ENCODE measurements around the gene C11orf86. TPM values are rescaled to one million over a fixed set of nuclear protein-coding genes. Genes with fewer than 3 reads are reported as not detected.

C11orf86 gene
- total RNA-seq, 1 experiment from 2014 or later: not detected

DNA sequence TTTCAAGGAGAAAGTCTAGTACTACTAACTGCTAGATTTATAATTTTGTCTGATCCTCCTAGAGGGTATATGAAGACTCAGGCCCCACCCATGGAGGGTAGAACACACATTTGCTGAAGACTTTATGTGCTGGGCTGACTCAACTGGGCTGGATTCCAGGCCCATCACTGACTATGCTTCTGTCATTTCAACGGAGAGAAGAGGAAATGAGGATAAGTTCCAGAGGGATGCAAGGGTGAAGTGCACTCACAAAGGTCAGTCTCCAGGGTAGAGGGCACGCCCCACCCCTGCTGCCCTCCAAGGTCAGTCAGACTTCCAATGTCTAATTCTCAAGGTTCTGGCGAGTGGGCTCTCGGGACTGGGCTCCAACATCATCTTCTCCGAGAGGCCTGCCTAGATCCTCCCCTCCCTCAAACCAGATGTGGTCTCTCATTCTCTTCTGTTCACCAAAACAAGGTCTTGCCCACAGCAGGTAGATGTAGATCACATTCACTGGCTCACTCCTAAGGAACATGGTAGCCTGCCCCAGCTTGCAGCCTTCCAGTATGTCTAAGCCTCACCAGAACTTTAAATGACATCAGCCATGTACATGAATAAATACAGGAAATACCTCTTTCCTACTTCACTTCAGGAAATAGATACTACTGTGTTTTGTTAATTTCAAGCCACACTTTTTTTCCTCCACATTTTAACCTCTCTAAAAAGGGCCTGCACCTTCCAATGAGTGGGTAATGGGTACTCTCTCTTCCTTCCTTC is 7.3 kb upstream of the C11orf86 start:
- Histone ChIP-seq H3K36me3 (ENCODE audit: insufficient read depth, low read length, poor library complexity, severe bottlenecking) (no peaks in the 10 kb centered on the region), H3K4me1 (ENCODE audit: insufficient read depth, low read length, poor library complexity, severe bottlenecking) (no peaks in the 10 kb centered on the region), H3K4me3 (ENCODE audit: low read depth, low read length, poor library complexity, severe bottlenecking) (no peak overlapping the region), H3K9me3 (ENCODE audit: low read depth, low read length, poor library complexity, severe bottlenecking) (no peaks in the 10 kb centered on the region), H3K27ac (ENCODE audit: low read depth, low read length, poor library complexity, severe bottlenecking) (no peak overlapping the region), H3K27me3 (replicated peaks; ENCODE audit: insufficient read depth, low read depth, low read length, poor library complexity) (no peaks in the 10 kb centered on the region)
- ChIA-PET POLR2A (ENCODE audit: low non-redundant PET) (no interaction called here), CTCF (no interaction called here)
- intact Hi-C loops (cut with micrococcal nuclease; ENCODE audit: unreplicated experiment): no loop called here
- no TSS peak for BruUV-seq (replicated peaks)
- DNase-seq (ENCODE audit: low spot score): peak; percentile 60
- TF ChIP-seq EZH2 (IDR thresholded peaks at IDR 0.05; ENCODE audit: borderline replicate concordance, low read depth, low read length, poor library complexity, severe bottlenecking): no peak
- TF ChIP-seq, protein P1, sequence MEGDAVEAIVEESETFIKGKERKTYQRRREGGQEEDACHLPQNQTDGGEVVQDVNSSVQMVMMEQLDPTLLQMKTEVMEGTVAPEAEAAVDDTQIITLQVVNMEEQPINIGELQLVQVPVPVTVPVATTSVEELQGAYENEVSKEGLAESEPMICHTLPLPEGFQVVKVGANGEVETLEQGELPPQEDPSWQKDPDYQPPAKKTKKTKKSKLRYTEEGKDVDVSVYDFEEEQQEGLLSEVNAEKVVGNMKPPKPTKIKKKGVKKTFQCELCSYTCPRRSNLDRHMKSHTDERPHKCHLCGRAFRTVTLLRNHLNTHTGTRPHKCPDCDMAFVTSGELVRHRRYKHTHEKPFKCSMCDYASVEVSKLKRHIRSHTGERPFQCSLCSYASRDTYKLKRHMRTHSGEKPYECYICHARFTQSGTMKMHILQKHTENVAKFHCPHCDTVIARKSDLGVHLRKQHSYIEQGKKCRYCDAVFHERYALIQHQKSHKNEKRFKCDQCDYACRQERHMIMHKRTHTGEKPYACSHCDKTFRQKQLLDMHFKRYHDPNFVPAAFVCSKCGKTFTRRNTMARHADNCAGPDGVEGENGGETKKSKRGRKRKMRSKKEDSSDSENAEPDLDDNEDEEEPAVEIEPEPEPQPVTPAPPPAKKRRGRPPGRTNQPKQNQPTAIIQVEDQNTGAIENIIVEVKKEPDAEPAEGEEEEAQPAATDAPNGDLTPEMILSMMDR (conservative IDR thresholded peaks at IDR 0.05; ENCODE audit: low read depth, low read length): no peak

DNA sequence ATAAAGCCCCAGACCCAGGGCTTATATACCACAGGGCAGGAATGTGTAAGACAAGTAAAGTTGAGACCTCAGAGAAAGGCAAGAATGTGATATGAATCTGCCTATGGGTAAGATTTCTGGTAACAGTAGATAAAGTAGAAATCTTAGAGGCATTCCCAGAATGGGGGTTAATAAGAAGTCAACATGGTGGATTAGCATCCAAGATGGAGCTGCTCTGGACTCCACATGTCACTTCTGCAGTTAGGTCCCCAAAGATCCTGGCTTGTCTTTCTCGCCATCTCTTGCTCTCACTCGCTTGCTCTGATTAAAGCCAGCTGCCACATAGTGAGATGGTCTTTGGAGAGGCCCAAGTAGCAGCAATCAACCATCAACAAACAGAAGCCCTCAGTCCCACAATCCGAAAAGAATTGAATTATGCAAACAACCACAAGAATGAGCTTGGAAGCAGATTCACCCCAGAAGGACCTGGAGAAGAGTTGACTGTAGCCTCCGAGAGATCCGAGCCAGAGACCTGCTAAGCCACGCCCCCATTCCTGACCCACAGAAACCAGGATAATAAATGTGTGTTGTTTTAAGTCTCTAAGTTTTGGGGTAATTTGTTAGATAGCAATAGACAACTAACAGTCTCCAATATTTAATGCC is 5.4 kb upstream of the C11orf86 start:
- CTCF ChIA-PET: no interaction called here
- H3K27ac ChIP-seq (ENCODE audit: low read depth, low read length, poor library complexity, severe bottlenecking): no peak overlapping the region
- no peak for DNase-seq (ENCODE audit: low spot score)

DNA sequence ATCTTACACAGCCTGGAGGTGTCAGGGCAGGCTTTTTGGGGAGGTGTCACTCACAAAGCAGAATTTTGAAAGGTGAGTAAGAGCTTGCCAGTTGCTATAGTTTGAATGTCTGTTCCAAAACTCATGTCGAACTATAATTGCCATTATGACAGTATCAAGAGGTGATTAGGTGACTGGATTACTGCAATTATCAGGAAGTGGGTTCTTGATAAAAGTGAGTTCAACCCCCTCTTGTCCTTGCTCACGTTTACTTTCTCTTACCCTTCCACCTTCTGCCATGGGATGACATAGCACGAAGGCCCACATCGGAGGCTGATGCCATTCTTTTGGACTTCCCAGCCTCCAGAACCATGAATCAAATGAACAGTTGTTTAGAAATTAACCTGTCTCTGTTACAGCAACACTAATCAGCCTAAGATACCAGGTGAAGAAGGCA is 4.7 kb upstream of the C11orf86 start:
- no peak overlapping the region for H3K4me3 ChIP-seq (ENCODE audit: low read depth, low read length, poor library complexity, severe bottlenecking)
- H3K27ac ChIP-seq (ENCODE audit: low read depth, low read length, poor library complexity, severe bottlenecking): no peak overlapping the region
- no peak for DNase-seq (ENCODE audit: low spot score)
- H3K4me1 ChIP-seq (ENCODE audit: insufficient read depth, low read length, poor library complexity, severe bottlenecking): no peaks in the 10 kb centered on the region
- ChIA-PET CTCF (no interaction called here), POLR2A (ENCODE audit: low non-redundant PET) (no interaction called here)
- no peaks in the 10 kb centered on the region for H3K36me3 ChIP-seq (ENCODE audit: insufficient read depth, low read length, poor library complexity, severe bottlenecking)
- H3K9me3 ChIP-seq (ENCODE audit: low read depth, low read length, poor library complexity, severe bottlenecking): no peaks in the 10 kb centered on the region
- intact Hi-C loops (cut with micrococcal nuclease; ENCODE audit: unreplicated experiment): no loop called here
- TF ChIP-seq, protein P1 (conservative IDR thresholded peaks at IDR 0.05; ENCODE audit: low read depth, low read length): no peak
- TF ChIP-seq EZH2 (IDR thresholded peaks at IDR 0.05; ENCODE audit: borderline replicate concordance, low read depth, low read length, poor library complexity, severe bottlenecking): no peak
- H3K27me3 ChIP-seq (replicated peaks; ENCODE audit: insufficient read depth, low read depth, low read length, poor library complexity): no peaks in the 10 kb centered on the region
- no TSS peak for BruUV-seq (replicated peaks)

More for the DNA sequence above, 5.4 kb upstream of the C11orf86 start:
- Histone ChIP-seq H3K27me3 (replicated peaks; ENCODE audit: insufficient read depth, low read depth, low read length, poor library complexity) (no peaks in the 10 kb centered on the region), H3K9me3 (ENCODE audit: low read depth, low read length, poor library complexity, severe bottlenecking) (no peaks in the 10 kb centered on the region), H3K4me1 (ENCODE audit: insufficient read depth, low read length, poor library complexity, severe bottlenecking) (no peaks in the 10 kb centered on the region), H3K4me3 (ENCODE audit: low read depth, low read length, poor library complexity, severe bottlenecking) (no peak overlapping the region), H3K36me3 (ENCODE audit: insufficient read depth, low read length, poor library complexity, severe bottlenecking) (no peaks in the 10 kb centered on the region)
- TF ChIP-seq, protein P1 (conservative IDR thresholded peaks at IDR 0.05; ENCODE audit: low read depth, low read length): no peak
- POLR2A ChIA-PET (ENCODE audit: low non-redundant PET): no interaction called here
- no TSS peak for BruUV-seq (replicated peaks)
- intact Hi-C loops (cut with micrococcal nuclease; ENCODE audit: unreplicated experiment): no loop called here
